Measurements from ENCODE around the gene EMC8.
A peak's percentile ranks its signal among the peaks of the same experiment; 100 is the strongest.
"Not testable (repeated sequence)": the region's sequence is repeated elsewhere in the genome, so short reads cannot be mapped to it uniquely, and the experiment has no call there.

EMC8 gene

DNA sequence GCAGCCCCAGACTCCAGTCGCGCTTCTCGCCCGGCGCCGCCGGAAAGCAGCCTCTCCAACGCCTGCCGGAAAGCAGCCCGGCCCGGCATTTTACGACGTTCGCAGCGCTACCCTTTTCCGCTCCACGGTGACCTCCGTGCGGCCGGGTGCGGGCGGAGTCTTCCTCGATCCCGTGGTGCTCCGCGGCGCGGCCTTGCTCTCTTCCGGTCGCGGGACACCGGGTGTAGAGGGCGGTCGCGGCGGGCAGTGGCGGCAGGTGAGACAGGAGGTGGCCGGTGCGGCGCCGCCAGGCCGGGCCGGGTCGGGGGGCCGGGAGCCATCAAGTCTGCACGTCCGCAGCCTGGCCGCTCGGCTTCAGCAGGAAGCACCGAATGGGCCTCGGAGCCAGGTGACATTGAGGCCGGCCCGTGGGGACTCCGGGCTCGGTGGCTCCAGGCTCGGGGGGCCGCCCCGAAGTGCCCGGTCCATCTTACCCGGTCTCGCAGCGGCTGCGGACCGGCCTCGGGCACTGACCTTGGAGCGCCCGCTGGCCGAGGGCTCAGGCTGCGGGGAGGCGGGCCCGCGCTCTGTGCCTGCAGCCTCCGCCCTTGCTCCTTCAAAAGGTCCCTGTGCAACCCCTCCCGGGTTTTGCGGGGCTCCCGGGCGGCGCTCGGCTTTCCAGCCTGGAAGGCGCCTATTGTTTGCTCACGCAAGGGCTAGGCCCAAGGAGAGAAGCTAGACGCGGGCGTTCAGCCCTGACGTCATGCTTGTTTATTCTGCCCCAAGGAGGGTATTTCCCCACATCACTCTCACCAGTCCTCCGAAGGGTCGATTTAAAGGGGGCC is at the start of gene EMC8, which contains the start of gene COX4I1:
TSS of gene EMC8 (minus strand) at position 48 of the 824 bp plus-strand sequence. CDS start 249 bp downstream, outside the sequence.
TSS of gene COX4I1 (plus strand) at position 199 of the 824 bp plus-strand sequence. CDS start 1,511 bp downstream, outside the sequence.
- peak; percentile 88 for DNase-seq

GRCh38 chr16:85848986-85849385 is 49.6 kb upstream of the EMC8 start:
- DNase-seq, result no peak

GRCh38 chr16:85847681-85848601 is 48.6 kb upstream of the EMC8 start:
- DNase-seq, result no peak

- DNase-seq, result no peak
Observed at GRCh38 chr16:85847036-85847435, 47.7 kb upstream of the EMC8 start.

DNA sequence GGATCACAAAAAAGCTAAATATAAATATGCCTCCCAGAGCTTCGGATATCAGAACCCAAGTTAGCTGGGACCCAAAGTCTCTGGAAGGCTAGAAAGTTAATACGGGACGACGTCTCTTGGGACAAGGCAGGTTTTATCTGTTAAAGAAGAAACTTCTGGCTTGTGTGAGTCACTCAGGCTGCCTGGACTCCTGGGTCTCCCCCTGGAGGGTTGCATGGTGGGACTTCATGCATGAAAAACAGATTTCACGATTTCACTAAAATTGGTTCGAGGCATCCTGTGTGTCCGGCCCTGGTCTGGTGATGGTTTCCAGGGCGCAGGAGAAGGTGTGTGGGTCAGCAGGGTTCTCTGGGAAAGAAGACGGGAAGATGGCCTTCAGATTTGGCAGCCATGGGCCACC is 47.1 kb upstream of the EMC8 start:
- DNase-seq, result no peak

GRCh38 chr16:85845266-85845665 is 45.9 kb upstream of the EMC8 start:
- no peak for DNase-seq

DNA sequence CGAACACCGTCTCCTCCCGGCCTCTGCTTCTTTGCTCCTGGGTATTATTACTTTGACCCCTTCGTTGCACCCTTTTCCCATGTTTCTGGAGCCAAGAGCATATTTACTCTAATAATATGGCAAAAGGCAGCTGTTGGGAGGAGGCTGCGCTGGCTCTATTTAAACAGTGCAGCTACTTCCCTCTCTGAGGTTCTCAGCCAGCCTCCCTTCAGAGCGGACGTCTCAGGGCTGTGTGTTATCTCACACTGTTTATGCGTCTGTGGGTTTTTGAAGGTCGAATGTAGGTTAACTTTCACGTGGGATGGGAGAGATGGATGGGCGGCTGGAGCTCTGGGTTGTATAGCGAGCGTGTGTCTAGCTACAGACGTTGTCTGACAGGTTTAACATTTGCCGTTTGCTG is 45.4 kb upstream of the EMC8 start:
- no peak for DNase-seq

- DNase-seq, result no peak
Observed at GRCh38 chr16:85844169-85844481, 44.8 kb upstream of the EMC8 start.

DNA sequence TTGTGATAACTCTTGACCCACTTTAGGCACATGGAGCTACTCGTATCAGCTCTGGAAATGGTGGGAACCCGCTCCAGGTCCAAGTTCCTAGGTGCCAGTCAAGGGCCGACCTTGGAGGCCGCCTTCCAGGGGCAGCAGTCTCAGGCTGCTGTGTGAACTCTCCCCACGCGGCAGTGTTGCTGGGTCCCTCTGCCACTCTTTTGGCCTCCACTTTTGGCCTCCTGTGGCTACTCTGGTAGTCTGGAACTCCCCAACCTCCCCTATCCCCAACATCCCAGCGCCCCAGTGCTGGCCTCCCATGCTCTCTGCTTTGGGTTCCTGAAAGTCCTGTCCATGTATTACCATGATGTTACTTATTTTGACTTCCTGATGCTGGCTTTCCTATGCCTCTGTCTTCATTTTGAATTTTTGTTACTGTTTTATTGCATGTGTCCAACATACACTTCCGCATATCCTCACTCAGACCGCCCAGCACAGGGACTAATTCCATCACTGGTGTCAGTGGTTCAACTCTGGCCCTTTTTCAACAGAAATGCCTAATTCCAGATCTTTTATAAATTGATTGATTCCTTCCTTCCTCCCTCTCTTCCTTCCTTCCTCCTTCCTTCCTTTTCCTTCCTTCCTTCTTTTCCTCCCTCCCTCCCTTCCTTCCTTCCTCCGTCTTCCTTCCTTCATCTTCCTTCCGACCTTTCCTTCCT is 44.3 kb upstream of the EMC8 start:
- no peak for DNase-seq

DNA sequence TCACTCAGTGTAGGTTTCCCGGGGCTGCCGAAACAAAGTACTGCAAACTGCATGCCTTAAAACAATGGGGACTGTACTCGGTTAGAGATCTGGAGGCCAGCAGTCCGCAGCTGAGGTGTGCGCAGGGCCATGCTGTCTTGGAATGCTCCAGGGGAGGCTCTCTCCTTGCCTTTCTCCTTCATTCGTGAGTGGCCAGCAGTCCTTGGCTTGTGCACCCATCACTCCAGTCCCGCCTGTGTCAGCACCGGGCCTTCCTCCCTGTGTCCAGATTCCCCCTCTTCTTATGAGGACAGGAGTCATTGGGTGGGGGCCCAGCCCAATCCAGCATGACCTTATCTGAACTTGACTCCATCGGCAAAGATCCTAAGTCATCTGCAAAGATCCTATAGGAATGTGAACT is 43.5 kb upstream of the EMC8 start:
- no peak for DNase-seq

- no peak for DNase-seq
Observed at GRCh38 chr16:85842435-85842834, 43.1 kb upstream of the EMC8 start.

- no peak for DNase-seq
Observed at GRCh38 chr16:85840801-85841200, 41.5 kb upstream of the EMC8 start.

DNA sequence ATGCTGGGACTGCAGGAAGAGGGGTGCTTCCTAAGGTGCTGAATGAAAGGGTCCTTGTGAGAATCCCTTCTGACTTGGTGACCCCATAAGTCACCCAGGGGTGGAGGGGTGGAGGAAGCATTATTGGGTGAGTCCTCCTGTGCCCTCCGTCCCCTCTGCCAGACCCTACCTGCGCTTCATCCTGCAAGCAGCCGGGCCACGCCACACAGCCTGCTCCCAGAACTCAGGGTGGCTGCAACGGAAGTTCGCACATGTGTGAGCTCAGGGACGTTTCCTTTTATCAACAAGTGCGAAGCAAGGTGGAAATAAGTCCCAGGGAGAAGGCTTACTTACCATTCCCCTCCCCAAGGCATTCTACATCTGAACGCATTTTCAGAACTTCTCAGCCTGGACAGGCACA is 41.1 kb upstream of the EMC8 start:
- DNase-seq, result no peak

GRCh38 chr16:85839681-85840240 is 40.4 kb upstream of the EMC8 start:
- no peak for DNase-seq

- no peak for DNase-seq
Observed at GRCh38 chr16:85838876-85839585, 39.7 kb upstream of the EMC8 start.

DNA sequence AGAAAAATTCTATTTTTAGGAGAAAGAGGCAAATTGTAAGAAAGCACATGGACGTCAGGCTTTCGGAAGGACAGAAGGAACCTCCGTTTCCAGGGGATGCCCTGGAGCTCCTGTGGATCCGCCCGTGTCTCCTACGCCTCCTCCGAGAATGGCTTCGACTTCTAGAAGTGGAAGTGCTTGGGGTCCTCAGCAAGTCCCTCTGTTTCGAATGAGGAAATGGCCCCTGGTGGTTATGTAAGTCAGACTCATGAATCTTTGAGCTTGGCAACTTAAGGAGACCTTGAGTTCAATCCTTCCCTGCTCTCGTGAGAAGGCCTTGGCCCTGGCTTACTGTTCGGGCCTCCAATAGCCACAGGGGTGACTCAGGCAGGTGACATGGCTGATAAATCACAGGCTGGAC is 39.0 kb upstream of the EMC8 start:
- DNase-seq, result no peak

GRCh38 chr16:85837654-85838053 is 38.3 kb upstream of the EMC8 start:
- not testable (repeated sequence) for DNase-seq

DNA sequence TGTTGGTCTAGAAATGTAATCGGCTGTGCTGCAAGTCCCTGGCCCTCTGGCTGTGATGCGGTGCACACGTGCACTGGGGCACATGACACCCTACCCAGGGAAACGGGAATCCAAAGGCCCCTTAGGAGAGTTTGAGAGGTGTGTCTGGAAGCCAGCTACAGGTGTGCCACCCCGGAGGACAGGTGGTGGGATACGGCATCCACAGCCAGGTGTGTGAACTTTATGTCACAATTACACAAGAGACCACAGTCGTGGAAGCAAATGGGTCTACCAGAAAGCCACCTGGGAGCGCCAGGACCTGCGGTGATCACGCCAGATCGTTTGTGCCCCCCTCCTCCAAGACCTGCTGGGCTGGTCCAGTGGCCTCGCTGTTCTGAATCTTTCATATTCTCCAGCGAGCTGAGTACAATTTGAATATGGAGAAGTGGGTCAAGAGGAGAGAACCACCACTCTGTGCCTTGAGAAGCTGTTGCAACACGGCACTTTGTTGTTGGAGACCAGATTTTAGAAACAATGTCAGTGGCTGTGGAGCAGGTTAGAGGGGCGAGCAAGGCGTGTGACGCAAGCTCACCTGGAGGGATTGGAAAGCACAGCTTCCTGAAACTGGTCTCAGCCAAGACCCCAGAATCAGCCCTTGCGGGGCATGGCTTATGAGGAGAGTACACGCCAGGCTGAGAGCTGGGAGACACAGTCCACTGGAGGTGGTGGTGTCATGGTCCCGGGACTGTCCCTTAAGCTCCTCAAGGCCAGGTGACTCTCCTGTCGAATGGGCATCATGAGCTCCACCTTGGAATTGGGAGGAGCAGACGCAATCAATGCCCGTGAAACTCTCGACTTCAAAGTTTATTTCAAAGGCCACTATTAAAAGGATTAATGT is 37.6 kb upstream of the EMC8 start:
- DNase-seq, result no peak

- DNase-seq, result no peak
Observed at GRCh38 chr16:85835956-85836705, 36.8 kb upstream of the EMC8 start.

DNA sequence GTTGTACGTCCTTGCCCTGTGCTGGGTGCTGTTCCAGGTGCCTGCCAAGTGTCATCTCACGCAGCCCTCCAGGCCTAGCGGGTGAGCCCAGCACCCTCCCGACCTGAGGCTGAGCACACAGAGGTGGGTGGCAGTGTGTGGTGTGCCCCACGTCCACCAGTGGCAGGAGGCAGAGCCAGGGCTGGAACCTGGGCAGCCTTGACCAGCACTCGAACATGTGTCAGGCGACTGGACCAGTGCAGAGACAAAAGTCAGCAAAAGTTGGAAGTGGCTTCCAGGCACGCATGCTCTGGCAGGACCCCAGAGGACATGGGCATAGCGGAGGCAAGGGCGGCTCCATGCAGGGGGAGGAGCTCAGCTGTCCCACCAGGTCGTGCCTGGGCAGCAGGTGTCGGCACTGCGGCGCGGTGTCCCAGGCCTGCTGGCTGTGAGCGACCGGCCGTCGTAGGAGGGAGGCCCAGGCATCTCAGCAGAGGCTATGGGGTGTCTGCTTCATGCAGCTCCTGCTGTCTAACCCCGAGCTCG is 35.9 kb upstream of the EMC8 start:
- DNase-seq, result no peak
